AG10803 (cell line): Measurements from ENCODE around the gene RFX1.

Experiments used
- DNase-seq: peaks from one replicate; pipeline ENCODE4 v3.0.0; 2010; ENCODE audit warnings: low read depth
- H3K4me3 ChIP-seq: 2 replicates; pipeline ENCODE4 v1.5.1; 2011; ENCODE audit warnings: mild to moderate bottlenecking, low read length, control low read depth
- TF ChIP-seq, protein P1 (sequence below): conservative IDR thresholded peaks from 2 replicates; pipeline ENCODE4 v1.5.1; 2011; ENCODE audit warnings: mild to moderate bottlenecking, low read length, control low read depth, inconsistent platforms

The RFX1 gene

DNA sequence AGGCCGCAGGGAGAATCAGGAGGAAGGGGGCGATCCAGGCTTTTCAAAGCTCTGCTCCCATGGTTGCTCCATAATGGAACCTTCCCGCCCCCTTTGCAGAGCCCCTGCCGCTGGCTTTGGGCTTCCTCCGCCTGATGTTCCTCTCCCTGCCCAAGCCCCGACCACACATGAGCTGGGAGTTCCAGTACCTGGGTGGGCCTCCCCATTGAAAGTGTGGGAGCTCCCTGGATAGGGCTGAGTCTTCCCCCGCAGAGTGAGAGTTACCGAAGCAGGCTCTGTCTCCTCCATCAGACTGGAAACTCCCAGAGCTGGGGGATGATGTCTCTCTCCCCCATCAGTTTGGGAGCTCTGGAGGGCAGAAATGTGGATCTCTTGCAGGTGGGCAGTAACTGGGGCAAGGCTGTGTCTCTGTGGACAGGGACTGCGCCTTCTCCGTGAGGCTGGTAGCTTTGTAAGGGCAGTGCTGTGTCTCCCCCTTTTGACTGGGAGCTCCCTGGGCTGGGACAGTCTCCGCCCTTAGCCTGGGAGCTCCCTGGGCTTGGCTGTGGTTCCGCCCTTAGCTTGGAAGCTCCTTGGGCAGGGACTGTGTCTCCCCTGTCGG is 53.1 kb downstream of the RFX1 start:
- peak; percentile 74 for DNase-seq
- TF ChIP-seq, protein P1, sequence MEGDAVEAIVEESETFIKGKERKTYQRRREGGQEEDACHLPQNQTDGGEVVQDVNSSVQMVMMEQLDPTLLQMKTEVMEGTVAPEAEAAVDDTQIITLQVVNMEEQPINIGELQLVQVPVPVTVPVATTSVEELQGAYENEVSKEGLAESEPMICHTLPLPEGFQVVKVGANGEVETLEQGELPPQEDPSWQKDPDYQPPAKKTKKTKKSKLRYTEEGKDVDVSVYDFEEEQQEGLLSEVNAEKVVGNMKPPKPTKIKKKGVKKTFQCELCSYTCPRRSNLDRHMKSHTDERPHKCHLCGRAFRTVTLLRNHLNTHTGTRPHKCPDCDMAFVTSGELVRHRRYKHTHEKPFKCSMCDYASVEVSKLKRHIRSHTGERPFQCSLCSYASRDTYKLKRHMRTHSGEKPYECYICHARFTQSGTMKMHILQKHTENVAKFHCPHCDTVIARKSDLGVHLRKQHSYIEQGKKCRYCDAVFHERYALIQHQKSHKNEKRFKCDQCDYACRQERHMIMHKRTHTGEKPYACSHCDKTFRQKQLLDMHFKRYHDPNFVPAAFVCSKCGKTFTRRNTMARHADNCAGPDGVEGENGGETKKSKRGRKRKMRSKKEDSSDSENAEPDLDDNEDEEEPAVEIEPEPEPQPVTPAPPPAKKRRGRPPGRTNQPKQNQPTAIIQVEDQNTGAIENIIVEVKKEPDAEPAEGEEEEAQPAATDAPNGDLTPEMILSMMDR = peak; percentile 39
- peak overlapping the region; percentile 85 for H3K4me3 ChIP-seq

- peak within 1 kb of the TSS; percentile 85 for H3K4me3 ChIP-seq
- DNase-seq = peak; percentile 100
- TF ChIP-seq, protein P1 = no peak
Observed at GRCh38 chr19:13952154-13952930, 53.8 kb downstream of the RFX1 start, which contains the start of gene DCAF15. DCAF15 (plus strand) TSS chr19:13952509; CDS start chr19:13952513, 4 bp downstream.

DNA sequence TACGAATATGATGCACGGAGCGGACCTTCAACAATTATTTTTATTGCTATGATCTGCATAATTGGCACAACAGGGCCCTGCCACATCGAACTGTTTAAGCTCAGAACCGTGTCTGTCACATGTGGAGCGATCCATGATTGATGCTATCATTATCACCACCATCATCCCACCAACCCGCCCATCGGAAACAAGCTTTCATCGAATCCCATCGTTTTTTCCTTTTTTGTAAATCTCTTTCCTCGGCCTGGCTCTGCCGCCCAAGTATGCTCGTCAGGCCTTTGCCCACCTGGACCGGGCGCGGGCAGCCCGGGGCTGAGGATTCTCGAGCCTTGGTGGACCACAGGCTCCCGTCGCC is 54.3 kb downstream of the RFX1 start:
- no peak for DNase-seq
- TF ChIP-seq, protein P1 = no peak
- peak overlapping the region; percentile 67 for H3K4me3 ChIP-seq

- TF ChIP-seq, protein P1 = no peak
- no peak for DNase-seq
- no peak overlapping the region for H3K4me3 ChIP-seq
Observed at GRCh38 chr19:13951043-13951442, 55.1 kb downstream of the RFX1 start.

DNA sequence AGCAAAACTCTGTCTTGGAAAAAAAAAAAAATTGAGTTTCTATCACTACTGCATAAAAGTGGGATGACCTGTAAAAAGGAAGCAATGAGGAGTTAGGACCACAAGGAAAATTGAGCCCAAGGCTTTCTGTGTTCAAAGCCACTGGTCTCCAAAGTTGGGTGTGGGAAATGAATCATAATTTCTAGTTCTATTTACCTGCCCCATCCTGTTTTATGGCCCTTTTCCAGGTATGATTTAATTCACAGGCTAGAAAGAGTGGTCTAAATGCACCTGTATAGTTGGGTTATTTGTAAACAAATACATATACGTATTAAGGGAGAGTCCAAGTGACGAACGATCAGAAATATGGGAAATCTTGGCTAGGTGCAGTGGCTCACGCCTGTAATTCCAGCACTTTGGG is 59.7 kb downstream of the RFX1 start:
- TF ChIP-seq, protein P1 = no peak
- DNase-seq = no peak
- H3K4me3 ChIP-seq = no peak overlapping the region

DNA sequence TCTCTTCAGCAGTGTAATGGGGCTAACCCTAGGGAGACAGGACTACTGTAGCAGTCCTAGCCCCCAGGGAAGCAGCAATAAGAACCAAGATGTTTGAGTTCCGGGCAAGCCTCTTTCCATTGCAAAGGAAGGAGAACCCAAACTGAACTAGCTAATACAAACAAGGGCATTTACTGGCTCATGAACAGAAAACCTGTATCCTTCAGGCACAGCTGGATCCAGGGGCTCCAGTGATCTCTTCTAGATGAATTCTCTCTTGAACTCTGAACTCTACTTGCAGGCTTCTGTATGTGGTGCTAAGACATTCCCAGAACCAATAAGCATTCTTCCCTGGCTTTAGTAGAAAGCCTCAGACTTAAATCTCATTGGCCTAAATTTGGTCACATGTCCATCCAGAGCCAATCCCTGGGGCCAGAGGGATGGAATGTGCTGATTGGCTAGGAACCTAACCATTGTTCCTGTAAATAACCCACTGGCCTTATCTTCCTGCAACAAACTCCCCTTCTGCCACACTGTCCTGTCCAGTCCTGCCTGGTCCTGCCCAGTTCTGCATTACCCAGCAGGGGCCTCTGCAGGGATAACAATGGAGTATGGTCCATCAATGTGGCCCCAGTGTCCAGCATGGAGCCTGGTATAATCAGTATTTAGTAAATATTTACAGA is 64.0 kb downstream of the RFX1 start:
- H3K4me3 ChIP-seq = no peak overlapping the region
- TF ChIP-seq, protein P1 = no peak
- no peak for DNase-seq
